GM19324 (cell line): Measurements from ENCODE around the gene BHMT.
"Not testable (repeated sequence)": the region's sequence is repeated elsewhere in the genome, so short reads cannot be mapped to it uniquely, and the experiment has no call there.

ENCODE experiments used
- ATAC-seq: cut with Tn5 transposase; IDR thresholded peaks from one replicate; pipeline ENCODE4 v1.9.1; 2021; ENCODE audit warnings: mild to moderate bottlenecking, moderate library complexity; ENCODE audit not compliant: unreplicated experiment, low FRiP score

Gene BHMT

DNA sequence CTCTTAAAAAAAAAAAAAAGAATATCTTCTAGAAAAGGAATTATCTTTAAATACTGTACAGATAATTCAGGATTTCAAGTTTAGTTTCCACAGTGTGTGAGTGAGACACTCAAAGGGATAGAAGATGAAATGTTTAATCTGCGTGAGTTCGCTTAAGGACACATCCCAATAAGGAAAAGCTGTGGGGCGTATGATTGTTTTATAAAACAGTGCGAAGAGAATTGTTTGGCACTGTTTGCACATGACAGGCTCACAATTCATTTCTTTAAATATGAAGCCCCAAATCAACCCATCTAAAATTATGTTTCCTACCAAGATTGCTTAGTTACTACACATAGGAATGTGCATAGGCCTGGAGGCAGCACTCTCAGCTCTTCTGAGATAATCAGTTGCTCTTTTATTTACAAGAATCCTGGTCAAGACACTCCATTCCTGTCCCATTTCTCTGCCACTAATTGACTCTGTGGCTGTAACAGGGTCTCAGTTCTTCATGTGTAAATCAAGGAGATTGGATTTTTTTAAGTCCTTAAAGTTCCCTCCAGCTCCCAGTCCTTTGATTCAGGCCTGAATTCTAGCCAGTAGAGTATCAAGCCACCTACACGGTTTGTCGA lies 60.1 kb downstream of the BHMT start:
- no peak for ATAC-seq

DNA sequence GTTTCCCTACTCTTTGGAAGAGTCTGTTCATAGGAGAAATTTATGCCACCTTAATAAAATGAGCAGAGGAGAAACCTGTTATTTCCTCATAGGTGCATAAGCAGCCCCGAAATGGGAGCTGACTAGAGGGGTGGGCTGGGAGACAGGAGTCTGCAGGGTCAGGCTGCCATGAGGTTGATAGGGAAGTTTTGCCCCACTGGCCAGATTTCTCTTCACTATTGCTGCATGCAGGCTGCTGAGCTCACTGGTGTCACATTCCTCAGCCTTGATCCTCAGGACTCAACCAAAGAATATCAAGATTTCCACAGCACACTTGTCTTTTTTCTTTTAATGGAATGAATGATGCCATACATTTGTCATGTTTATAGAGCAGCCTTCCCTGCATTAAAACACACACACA lies 60.7 kb downstream of the BHMT start:
- ATAC-seq = no peak

GRCh38 chr5:79173626-79174025 lies 62.0 kb downstream of the BHMT start:
- ATAC-seq = no peak

DNA sequence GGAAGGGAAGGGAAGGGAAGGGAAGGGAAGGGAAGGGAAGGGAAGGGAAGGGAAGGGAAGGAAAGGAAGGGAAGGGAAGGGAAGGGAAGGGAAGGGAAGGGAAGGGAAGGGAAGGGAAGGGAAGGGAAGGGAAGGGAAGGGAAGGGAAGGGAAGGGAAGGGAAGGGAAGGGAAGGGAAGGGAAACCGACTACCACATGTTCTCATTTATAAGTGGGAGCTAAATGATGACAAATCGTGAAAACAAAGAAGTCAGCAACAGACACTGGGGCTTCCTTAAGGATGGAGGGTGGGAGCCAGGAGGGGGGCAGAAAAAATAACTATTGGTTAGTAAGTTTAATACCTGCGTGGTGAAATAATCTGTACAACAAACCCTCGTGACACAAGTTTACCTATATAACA lies 68.8 kb downstream of the BHMT start:
- not testable (repeated sequence) for ATAC-seq

DNA sequence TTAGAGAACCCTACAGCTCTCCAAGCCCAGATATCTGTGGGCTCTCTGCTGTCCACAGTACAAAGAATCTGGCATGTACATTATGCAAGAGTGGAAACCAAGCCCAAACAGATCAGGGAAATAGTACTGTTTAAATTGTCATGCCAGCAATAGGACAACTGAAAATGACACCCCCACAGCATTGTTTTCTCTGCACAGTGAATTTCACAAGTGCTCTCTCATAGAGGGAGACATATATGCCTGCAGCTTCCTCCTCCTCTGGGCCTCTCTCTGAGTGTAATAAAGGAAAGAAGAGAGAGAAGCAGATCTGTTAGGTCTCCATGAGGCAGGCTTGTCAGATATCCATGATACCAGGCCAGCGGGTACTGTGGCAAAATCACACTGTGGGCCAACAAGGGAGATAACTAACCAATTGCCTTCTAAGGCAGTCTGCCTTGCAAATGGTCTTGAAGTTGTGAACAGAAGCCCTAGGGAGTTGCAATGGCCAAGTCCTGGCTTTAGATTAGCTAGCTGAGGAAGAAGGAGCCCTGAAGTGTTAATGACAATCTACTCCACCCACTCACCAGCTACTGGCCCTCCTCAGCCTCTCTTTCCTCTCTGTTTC lies 69.9 kb downstream of the BHMT start:
- no peak for ATAC-seq
